HG03159 (cell line): Measurements from ENCODE around the gene VGLL4.
A peak's percentile ranks its signal among the peaks of the same experiment; 100 is the strongest.

Experiments used
- ATAC-seq: cut with Tn5 transposase; IDR thresholded peaks from one replicate; pipeline ENCODE4 v1.9.1; 2021; ENCODE audit warnings: mild to moderate bottlenecking, moderate library complexity; ENCODE audit not compliant: unreplicated experiment

The VGLL4 gene

GRCh38 chr3:11653298-11654055, 9.8 kb upstream of the VGLL4 start:
- ATAC-seq, result no peak

GRCh38 chr3:11651900-11652299, 8.2 kb upstream of the VGLL4 start:
- no peak for ATAC-seq

GRCh38 chr3:11651477-11651876, 7.8 kb upstream of the VGLL4 start:
- ATAC-seq, result no peak

- no peak for ATAC-seq
Measured at GRCh38 chr3:11650391-11650790, 6.7 kb upstream of the VGLL4 start.

GRCh38 chr3:11648735-11649134, 5.0 kb upstream of the VGLL4 start:
- ATAC-seq, result no peak

GRCh38 chr3:11643201-11643603, 513 bp downstream of the VGLL4 start:
- peak; percentile 16 for ATAC-seq

GRCh38 chr3:11642431-11643191, 1.1 kb downstream of the VGLL4 start:
- peak; percentile 61 for ATAC-seq

GRCh38 chr3:11641683-11642430, 1.9 kb downstream of the VGLL4 start:
- no peak for ATAC-seq

- ATAC-seq, result no peak
Measured at GRCh38 chr3:11641316-11641682, 2.4 kb downstream of the VGLL4 start.

- ATAC-seq, result no peak
Measured at GRCh38 chr3:11640009-11640673, 3.6 kb downstream of the VGLL4 start.

- no peak for ATAC-seq
Measured at GRCh38 chr3:11638495-11639358, 5.0 kb downstream of the VGLL4 start.

- no peak for ATAC-seq
Measured at GRCh38 chr3:11637901-11638458, 5.7 kb downstream of the VGLL4 start.

GRCh38 chr3:11636394-11636770, 7.3 kb downstream of the VGLL4 start:
- no peak for ATAC-seq

GRCh38 chr3:11635680-11636393, 7.9 kb downstream of the VGLL4 start:
- no peak for ATAC-seq

GRCh38 chr3:11634974-11635612, 8.6 kb downstream of the VGLL4 start:
- no peak for ATAC-seq

GRCh38 chr3:11634081-11634635, 9.6 kb downstream of the VGLL4 start:
- ATAC-seq, result no peak

- ATAC-seq, result no peak
Measured at GRCh38 chr3:11632966-11633365, 10.7 kb downstream of the VGLL4 start.

GRCh38 chr3:11632564-11632963, 11.2 kb downstream of the VGLL4 start:
- no peak for ATAC-seq
